ENCODE results near the gene KCNK2. TPM values are rescaled to one million over a fixed set of nuclear protein-coding genes. Genes with fewer than 3 reads are reported as not detected.

Gene KCNK2
- polyA plus RNA-seq, 3 donors = not detected

DNA sequence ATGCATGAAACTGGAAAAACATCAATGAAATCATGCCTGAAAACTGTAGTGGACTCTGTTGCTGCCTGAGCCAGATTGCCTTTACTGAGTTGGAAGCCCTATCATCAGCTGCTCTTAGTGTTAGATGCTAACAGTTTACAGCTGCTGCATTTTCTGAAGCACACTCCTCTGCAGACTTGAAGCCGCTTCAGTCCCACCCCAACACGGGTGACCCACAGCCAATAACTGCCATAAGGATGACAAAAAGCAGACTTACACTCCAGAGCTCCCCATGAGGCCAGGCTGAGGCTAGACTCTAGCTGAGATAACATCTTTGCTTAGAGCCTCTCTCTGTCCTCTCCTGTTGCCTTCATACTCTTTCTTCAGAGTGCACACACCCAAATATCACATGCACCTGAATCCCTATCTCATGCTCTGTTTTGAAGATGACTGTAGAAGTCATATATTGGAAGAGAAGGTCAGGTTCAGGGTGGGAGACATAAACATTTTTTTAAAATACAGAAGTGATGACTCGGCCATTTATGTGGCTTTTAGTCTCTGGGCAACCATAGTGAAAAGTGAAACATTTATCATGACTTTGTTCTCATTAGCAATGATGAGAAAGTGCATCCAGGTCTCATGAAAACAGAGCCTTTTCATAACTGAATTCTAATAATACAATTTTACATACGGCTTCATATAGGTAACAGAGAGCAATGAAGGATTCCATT lies 161.0 kb downstream of the KCNK2 start:
- Histone ChIP-seq H3K4me2 (replicated peaks; ENCODE audit: extremely low read depth, low read length, poor library complexity, severe bottlenecking) (no peak overlapping the region), H3K79me2 (ENCODE audit: insufficient read depth, low read length) (no peaks in the 10 kb centered on the region), H3K9ac (ENCODE audit: insufficient read depth, low read length, poor library complexity, severe bottlenecking) (no peak overlapping the region), H3K27me3 (ENCODE audit: control insufficient read depth in 2 of 2, insufficient read depth in 2 of 2, low read length in 2 of 2) (no peaks in the 10 kb centered on the region), H3K4me3 (replicated peaks in 1 of 3; ENCODE audit: low read depth in 2 of 3, low read length in 3 of 3) (no peak overlapping the region), H3K4me1 (ENCODE audit: control insufficient read depth in 1 of 2, insufficient read depth in 2 of 2, low read length in 2 of 2) (no peaks in the 10 kb centered on the region), H4K20me1 (ENCODE audit: insufficient read depth, low read length) (no peaks in the 10 kb centered on the region), H2AFZ (ENCODE audit: insufficient read depth, low read depth, low read length, poor library complexity, severe bottlenecking) (no peak overlapping the region), H3K9me3 (replicated peaks in 1 of 2; ENCODE audit: control insufficient read depth in 1 of 2, insufficient read depth in 1 of 2, low read length in 2 of 2) (no peaks in the 10 kb centered on the region), H3K27ac (ENCODE audit: low read depth in 1 of 2, low read length in 2 of 2) (no peak overlapping the region), H3K36me3 (replicated peaks in 1 of 2; ENCODE audit: control insufficient read depth in 1 of 2, insufficient read depth in 2 of 2, low read length in 2 of 2) (no peaks in the 10 kb centered on the region)
- Mint-ChIP-seq H3K27me3 (ENCODE audit: low read depth in 3 of 3) (no peaks in the 10 kb centered on the region), H3K27ac (no peak overlapping the region), H3K9me3 (peaks cover 0 to 10% (median 2%) of the 10 kb centered on the region in 7 donors), H3K36me3 (no peaks in the 10 kb centered on the region), H3K4me3 (no peak overlapping the region), H3K4me1 (no peaks in the 10 kb centered on the region)
- 63% methylated on average over 3 of the region's 4 CpGs for WGBS (ENCODE audit: insufficient coverage)
- TF ChIP-seq, protein P1, sequence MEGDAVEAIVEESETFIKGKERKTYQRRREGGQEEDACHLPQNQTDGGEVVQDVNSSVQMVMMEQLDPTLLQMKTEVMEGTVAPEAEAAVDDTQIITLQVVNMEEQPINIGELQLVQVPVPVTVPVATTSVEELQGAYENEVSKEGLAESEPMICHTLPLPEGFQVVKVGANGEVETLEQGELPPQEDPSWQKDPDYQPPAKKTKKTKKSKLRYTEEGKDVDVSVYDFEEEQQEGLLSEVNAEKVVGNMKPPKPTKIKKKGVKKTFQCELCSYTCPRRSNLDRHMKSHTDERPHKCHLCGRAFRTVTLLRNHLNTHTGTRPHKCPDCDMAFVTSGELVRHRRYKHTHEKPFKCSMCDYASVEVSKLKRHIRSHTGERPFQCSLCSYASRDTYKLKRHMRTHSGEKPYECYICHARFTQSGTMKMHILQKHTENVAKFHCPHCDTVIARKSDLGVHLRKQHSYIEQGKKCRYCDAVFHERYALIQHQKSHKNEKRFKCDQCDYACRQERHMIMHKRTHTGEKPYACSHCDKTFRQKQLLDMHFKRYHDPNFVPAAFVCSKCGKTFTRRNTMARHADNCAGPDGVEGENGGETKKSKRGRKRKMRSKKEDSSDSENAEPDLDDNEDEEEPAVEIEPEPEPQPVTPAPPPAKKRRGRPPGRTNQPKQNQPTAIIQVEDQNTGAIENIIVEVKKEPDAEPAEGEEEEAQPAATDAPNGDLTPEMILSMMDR (IDR thresholded peaks at IDR 0.05) = no peak
- intact Hi-C loops (cut with micrococcal nuclease) = no loop called here
- no peak for DNase-seq

DNA sequence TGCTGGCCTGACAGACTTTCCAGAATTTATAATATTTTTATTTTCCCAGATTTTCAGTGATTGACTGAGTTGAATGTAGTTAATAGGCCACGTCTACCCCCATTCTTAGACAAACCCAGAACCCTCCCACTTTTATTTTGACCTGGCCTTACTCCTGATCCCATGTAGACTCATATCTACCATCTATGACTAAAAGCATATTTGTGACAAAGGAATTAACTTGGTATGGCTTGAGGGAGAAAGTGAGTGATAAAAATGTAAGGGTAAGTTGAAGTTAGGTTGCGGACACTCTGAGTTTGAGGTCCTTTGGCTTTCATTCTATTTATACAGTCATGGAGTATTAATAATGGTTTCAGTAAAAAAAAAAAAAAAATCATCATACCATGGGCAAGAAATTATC lies 168.4 kb downstream of the KCNK2 start:
- Histone ChIP-seq H3K79me2 (ENCODE audit: insufficient read depth, low read length) (no peaks in the 10 kb centered on the region), H3K27ac (ENCODE audit: low read depth in 1 of 2, low read length in 2 of 2) (no peak overlapping the region), H3K4me3 (replicated peaks in 1 of 3; ENCODE audit: low read depth in 2 of 3, low read length in 3 of 3) (no peak overlapping the region), H3K27me3 (ENCODE audit: control insufficient read depth in 2 of 2, insufficient read depth in 2 of 2, low read length in 2 of 2) (no peaks in the 10 kb centered on the region), H2AFZ (ENCODE audit: insufficient read depth, low read depth, low read length, poor library complexity, severe bottlenecking) (no peak overlapping the region), H3K9me3 (replicated peaks in 1 of 2; ENCODE audit: control insufficient read depth in 1 of 2, insufficient read depth in 1 of 2, low read length in 2 of 2) (no peaks in the 10 kb centered on the region), H3K4me1 (ENCODE audit: control insufficient read depth in 1 of 2, insufficient read depth in 2 of 2, low read length in 2 of 2) (no peaks in the 10 kb centered on the region), H4K20me1 (ENCODE audit: insufficient read depth, low read length) (no peaks in the 10 kb centered on the region), H3K9ac (ENCODE audit: insufficient read depth, low read length, poor library complexity, severe bottlenecking) (no peak overlapping the region), H3K36me3 (replicated peaks in 1 of 2; ENCODE audit: control insufficient read depth in 1 of 2, insufficient read depth in 2 of 2, low read length in 2 of 2) (no peaks in the 10 kb centered on the region), H3K4me2 (replicated peaks; ENCODE audit: extremely low read depth, low read length, poor library complexity, severe bottlenecking) (no peak overlapping the region)
- no CpG with 5 or more reads among the region's 2 CpGs for WGBS (ENCODE audit: insufficient coverage)
- no peak for DNase-seq
- TF ChIP-seq, protein P1 (IDR thresholded peaks at IDR 0.05) = no peak
- intact Hi-C loops (cut with micrococcal nuclease) = no loop called here
- no peak overlapping the region for H3K4me3 Mint-ChIP-seq
- no peaks in the 10 kb centered on the region for H3K4me1 Mint-ChIP-seq
- H3K27me3 Mint-ChIP-seq (ENCODE audit: low read depth in 3 of 3) = no peaks in the 10 kb centered on the region
- no peak overlapping the region for H3K27ac Mint-ChIP-seq
- peaks cover 0 to 7% (median 2%) of the 10 kb centered on the region in 7 donors for H3K9me3 Mint-ChIP-seq
- no peaks in the 10 kb centered on the region for H3K36me3 Mint-ChIP-seq

Data from CD14-positive monocyte (primary cell).